ENCODE data around the gene TMEM61.
A peak's percentile ranks its signal among the peaks of the same experiment; 100 is the strongest.

The TMEM61 gene

GRCh38 chr1:54985556-54985955 lies 5.1 kb downstream of the TMEM61 start:
- DNase-seq (ENCODE audit: low read depth in 3 of 3): no peak

GRCh38 chr1:54986025-54986424 lies 5.6 kb downstream of the TMEM61 start:
- DNase-seq (ENCODE audit: low read depth in 3 of 3): no peak

DNA sequence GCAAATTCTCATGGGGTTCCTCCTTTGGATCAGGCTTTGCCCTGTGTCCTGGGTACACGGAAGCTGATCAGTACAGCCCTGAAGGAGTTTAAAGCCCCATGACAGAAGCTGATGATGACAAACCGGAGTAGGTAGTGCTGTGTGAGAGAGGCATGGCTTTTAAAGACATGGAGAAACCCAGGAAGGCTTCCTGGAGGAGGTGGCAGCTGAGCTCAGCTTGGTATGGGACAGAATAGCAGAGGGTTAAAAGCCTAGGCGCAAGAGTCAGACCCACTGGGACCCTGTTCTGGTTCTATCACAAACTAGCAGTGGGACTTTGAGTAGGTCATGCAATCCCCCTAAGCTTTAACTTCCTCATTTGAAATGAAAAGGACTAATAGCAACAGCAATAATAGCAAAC lies 6.1 kb downstream of the TMEM61 start:
- DNase-seq (ENCODE audit: low read depth in 3 of 3): no peak

- DNase-seq (ENCODE audit: low read depth in 3 of 3): no peak
Observed at GRCh38 chr1:54987427-54987826, 7.0 kb downstream of the TMEM61 start.

DNA sequence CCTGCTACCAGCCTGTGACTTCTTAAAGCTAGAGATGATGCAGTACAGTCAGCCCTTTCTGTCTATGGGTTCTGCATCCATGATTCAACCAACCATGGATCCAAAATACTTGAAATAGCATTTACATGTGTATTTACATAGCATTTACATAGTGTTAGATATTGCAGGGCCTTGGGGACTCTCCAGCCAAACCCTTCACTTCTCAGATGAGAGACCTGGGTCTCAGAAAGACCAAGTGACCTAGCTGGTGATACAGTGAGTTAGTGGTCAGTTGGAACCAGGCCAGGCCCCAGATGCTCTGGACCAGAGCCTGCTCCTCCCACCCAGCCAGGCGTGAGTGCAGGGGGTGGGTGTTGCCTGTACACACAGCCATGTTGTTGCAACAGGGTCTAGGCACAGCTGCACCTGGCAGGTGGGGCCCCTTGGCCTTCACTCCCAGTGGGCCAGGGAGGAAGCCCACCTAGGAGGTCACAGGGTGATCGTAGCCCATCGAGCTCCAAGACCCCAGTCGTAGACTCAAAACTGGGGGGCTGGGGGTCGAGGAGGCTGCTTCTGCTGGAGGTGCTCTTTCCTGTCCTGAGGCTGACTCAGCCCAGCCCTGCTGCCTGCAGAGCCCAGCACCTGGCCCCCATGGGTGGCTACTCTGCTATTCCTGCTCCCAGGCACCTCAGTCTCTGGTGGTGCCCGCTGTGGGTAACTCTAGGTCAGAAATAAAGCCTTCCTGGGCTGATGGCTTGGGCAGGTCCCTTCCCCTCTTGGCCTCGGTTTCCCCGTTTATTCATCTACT lies 7.7 kb downstream of the TMEM61 start:
- DNase-seq (ENCODE audit: low read depth in 3 of 3): no peak

- DNase-seq (ENCODE audit: low read depth in 3 of 3): no peak
Observed at GRCh38 chr1:54988975-54989374, 8.5 kb downstream of the TMEM61 start.

DNA sequence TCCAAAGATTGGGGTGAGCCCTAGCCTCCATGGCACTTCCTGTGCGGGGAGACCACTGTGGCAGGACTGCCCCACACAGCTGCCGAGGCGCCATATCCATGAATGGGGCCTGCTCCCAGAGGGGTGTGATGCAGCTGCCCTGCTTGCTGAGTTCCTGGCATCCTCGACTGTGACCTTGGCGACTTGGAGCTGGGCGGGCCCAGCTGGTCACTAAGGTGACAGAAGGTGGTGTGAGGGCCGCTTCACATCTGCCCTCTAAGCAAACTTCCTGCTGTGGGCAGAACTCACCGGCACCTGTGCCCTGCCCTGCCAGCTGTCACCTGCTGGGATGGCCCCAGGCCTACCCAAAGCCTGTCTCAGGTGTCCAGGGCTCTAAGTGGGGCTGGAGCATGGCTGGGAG lies 9.0 kb downstream of the TMEM61 start:
- no peak for DNase-seq (ENCODE audit: low read depth in 3 of 3)

DNA sequence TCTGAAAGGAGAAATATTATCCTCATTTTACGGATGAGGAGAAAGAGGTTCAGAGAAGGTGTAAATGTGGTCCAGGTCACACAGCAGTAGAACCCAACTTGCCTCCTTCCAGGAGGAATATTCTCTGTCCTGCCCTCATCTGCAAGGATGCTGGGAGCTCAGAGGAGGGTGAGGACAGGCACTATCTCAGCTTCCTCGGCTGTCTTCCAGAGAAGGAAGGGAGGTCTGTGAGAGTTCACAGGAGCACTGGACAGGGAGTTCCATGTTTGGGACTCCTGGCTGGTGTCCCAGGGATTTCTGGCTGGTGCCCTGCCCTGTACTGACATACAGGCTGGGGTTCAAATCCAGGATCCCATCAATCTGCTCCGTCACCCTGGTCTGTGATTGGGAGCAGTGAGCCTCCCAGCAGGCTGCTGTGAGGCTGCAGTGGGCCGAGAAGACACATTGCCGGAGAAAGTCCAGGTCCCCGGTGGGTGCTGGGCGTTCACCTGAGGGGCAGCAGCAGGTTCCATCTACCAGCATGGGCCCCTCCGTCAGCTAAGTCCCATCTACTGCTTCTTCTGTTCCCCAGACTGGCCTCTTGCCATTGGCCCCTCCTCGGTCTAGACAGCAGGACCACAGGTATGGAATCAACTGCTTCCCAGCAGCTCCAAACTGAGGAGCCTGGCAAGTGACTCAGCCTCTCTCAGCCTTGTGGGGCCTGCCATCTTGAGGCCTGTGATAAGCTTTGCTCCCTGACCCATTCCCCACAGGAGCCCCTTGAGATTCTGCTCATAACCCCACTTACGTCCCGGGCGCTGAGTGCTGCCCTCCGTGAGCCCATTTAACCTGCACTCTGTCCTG lies 9.8 kb downstream of the TMEM61 start:
- DNase-seq (ENCODE audit: low read depth in 3 of 3): no peak

DNA sequence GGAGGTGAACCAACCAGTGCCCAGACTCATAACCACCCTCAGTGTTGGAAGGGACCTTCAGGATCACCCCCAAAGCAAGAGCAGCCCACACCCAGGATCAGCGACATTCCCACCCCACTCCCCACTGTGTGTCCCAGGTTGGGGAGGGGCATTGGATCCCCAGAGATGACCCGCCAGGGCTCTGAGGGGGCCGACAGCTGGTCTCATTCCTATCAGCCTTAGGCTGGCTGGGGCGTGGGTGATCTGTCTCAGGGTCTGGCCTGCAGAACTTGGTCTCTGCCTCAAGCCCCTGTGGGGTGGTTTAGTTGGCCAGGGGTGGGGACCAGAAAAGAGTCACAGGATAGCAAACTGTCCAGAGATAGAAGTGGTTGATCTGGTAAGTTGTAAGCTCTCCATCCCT lies 10.5 kb downstream of the TMEM61 start:
- DNase-seq (ENCODE audit: low read depth in 3 of 3): no peak

DNA sequence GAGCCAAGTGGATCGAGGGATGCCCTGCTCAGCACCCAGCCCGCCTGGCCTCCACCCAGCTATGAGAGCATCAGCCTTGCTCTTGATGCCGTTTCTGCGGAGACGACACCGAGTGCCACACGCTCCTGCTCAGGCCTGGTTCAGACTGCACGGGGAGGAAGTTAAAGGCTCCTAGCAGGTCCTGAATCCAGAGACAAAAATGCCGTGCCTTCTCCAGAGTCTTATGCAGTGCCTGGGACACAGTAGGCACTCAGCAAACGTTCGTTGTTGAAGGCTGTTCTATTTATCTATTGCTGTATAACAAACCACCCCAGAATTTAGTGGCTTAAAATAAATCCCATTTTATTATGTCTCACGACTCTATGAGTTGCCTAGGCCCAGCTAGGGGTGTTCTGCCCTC lies 11.5 kb downstream of the TMEM61 start:
- DNase-seq (ENCODE audit: low read depth in 3 of 3): no peak

DNA sequence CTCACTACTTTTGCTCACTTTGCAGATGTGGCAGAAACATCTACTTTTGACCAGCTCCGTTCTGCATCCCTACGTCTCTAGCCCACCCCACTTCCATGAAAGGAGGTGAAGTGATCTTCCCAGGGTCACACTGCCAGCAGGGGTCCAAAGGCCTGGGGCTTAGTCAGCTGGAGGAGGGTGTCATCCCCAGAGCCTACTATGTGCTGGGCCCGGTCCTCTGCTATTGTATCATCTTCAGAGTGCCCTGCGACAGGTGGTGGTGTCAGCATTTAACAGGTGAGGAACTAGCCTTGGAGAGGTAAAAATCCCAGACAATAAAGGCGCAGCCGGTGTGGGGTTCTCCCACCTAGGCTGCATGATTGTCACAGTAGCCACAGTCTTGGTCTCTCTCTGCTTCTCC lies 12.7 kb downstream of the TMEM61 start:
- no peak for DNase-seq (ENCODE audit: low read depth in 3 of 3)

- no peak for DNase-seq (ENCODE audit: low read depth in 3 of 3)
Observed at GRCh38 chr1:54994355-54994990, 14.0 kb downstream of the TMEM61 start.

GRCh38 chr1:54995013-54995760 lies 14.8 kb downstream of the TMEM61 start:
- no peak for DNase-seq (ENCODE audit: low read depth in 3 of 3)

DNA sequence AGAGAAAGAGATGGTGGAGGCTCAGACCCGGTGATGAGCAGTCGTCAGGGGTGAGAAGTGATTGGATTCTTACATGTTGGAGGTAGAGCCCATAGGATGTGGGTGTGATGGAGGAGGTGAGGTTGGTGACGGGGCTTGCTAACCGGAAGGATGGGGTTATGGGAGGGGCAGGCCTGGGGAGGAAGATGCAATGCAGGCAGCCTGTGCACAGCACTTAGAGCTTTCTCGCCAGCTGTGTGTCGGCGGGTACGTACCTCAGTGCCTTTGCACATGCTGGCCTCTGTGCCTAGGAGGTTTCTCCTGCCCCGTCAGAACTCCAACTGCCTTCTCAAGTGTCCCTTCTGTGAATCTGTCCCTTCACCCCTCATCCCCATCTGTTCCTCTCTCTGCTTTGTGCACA lies 15.4 kb downstream of the TMEM61 start:
- DNase-seq (ENCODE audit: low read depth in 3 of 3): peak in 1 of 3 experiments; percentile 21

GRCh38 chr1:54996359-54996868 lies 16.0 kb downstream of the TMEM61 start:
- DNase-seq (ENCODE audit: low read depth in 3 of 3): peak; percentile 56 to 79 (median 57)

DNA sequence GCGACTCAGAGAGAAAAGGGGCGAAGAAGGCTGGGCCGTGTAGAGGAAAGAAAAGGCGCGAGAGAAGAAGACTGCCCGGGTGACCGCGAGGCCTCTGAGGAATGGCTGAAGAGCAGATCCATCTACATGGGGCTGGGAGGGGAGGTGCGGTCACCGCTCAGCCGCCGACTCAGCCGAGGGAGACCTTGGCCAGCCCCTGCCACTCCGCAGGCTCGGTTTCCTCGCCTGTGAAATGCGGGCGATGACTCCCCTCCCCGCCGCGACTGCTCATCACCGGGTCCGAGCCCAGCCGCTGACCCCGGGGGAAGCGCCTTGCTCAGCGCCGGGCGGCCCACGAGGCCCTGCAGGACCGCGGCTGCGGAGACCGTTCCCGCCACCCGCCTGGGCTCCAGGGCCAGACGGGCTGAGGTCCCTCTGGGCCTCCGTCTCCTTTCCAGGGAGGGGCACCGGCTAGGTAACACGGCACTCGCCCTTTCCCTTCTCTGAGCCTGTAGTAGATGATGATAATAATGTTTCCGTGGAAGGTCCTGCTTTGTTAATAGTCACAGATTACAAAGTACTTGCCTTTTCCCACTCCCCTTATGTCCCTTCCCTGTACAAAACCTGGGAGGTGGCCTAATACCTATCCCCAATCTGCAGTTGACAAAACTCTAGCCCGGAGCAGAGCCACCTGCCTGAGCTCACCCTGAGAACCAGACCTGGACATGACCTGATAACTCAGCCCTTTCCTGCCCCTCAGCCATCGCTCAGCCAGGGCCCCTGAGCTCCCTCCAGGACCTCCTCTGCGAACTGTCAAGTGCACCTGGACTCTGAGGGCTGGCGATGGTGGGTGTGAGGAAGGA lies 16.7 kb downstream of the TMEM61 start:
- DNase-seq (ENCODE audit: low read depth in 3 of 3): peak in 1 of 3 experiments; percentile 1

- no peak for DNase-seq (ENCODE audit: low read depth in 3 of 3)
Observed at GRCh38 chr1:54997711-54997986, 17.2 kb downstream of the TMEM61 start.

- no peak for DNase-seq (ENCODE audit: low read depth in 3 of 3)
Observed at GRCh38 chr1:54998100-54998499, 17.7 kb downstream of the TMEM61 start.

DNA sequence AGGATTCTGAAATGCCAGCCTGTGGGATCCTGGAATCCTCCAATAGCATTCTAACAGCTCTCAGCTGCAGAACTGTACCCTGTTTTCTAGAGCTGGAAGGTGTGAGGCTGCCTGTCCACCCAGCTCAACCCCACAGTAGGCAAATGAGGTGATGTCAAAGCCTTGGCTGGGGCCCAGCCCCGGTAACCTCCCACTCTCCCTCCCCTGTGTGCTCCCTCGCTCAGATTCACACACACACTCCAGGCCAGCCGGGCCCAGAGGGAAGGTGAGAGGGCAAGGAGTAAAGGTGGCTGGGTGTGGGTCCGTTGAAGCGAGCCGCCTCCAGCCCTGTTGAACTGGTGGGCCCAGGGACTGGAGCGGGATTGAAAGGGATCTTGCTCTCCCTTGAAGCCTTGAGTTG lies 18.2 kb downstream of the TMEM61 start, which contains the start of gene BSND:
Gene BSND, plus strand, starts transcription at position 257 of the 400 bp plus-strand sequence. CDS start 254 bp downstream, outside the sequence.
- DNase-seq (ENCODE audit: low read depth in 3 of 3): no peak

All from stimulated activated CD4-positive, alpha-beta T cell treated with anti-CD3 and anti-CD28 coated beads, TNF-alpha, amount 100 ng/mL, for 24 hours (primary cell).